GM21367 (cell line): ENCODE measurements around the gene DIP2C.
"Not testable (repeated sequence)": the region's sequence is repeated elsewhere in the genome, so short reads cannot be mapped to it uniquely, and the experiment has no call there.

Experiments used
- ATAC-seq: cut with Tn5 transposase; IDR thresholded peaks from one replicate; pipeline ENCODE4 v1.9.1; 2021; ENCODE audit not compliant: unreplicated experiment

DIP2C gene

DNA sequence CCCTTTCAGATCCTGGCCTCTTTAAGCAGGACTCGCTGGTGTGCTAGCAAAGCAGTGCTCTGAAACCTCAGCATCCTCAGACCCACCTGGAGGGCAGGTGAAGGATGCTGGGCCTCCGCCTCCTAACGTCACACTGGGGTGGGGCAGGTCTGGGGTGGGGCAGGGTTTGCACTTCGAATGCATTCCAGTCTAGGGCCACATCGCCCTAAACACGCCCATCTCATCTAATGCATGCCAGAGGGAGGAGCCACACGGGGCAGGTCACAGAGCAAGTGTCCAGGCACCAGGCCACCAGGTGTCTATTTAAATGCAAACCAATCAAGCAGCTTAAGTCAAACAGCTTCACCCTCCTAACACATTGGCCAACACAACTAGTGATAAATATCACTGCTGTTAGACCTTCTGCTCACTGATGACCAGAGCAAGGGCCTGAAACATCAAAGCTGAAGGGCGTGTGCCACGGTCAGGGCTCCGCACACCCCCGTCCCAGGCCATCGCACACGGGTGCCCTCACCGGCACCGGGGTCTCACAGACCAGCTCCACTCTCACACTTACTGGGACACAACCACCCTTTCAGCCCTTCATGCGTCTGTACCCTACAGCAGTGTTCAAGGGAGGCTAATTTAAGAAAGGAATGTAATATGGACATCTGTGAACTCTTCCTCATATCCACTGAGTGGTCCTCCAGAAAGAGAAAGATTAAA is 47.1 kb downstream of the DIP2C start:
- ATAC-seq, result no peak

- no peak for ATAC-seq
Measured at GRCh38 chr10:641149-642010, 48.1 kb downstream of the DIP2C start.

DNA sequence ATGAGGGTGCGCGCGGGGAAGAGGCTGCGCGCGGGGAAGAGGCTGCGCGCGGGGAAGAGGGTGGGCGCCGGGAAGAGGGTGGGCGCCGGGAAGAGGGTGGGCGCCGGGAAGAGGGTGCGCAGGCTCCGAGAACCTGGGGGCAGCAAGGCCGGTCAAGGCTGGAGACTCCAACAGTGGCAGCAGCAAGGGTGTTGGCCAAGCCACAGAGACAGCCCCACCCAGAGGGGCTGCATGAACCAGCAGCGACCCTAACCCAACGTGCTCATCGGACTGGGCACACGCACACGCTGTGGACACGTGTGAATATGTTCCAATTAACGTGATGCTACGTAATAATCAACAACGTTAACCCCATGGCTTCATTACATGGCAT is 48.8 kb downstream of the DIP2C start:
- no peak for ATAC-seq

- no peak for ATAC-seq
Measured at GRCh38 chr10:639751-640672, 49.5 kb downstream of the DIP2C start.

DNA sequence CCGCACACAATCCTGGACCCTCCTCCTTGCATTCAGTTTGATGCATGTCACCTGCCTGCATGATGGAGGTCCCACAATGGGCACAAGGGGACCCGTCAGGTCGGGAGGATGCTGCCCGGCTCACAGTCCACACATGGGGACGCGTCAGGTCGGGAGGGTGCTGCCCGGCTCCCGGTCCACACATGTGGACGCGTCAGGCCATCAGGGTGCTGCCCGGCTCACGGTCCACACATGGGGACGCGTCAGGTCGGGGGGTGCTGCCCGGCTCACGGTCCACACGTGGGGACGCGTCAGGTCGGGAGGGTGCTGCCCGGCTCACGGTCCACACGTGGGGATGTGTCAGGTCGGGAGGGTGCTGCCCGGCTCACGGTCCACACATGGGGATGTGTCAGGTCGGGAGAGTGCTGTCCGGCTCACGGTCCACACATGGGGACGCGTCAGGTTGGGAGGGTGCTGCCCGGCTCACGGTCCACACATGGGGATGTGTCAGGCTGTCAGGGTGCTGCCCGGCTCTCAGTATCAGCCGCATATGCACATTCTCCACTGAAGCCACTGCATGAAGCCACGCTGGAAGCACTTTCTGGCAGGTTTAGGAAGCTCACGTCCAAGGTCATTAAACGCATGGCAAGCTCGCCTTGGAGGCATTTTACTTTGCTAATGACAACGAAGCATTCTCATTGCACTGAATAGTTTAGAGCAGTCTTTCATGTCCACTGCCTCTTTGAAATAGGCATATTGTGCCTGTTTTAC is 50.3 kb downstream of the DIP2C start:
- ATAC-seq, result no peak

DNA sequence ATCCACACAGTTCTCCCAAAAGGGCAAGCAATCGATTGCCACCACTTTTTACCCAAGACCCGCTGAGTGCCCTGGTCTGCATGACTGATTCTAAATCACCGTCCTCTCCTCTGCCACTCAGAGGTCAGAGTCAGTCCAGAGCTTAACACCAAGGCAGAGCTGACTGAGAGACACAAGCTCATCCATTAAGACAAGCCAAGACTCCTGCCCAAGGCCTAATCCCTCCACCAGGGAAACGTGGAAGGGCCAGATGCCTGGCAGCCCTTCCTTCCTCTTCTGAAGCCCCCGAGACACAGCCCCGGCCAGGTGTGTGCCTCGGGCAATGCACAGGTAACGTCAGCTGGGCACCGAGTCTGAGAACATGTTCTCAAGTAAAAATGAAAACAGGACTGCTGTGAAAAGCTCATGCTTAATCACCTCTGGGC is 51.7 kb downstream of the DIP2C start:
- ATAC-seq, result no peak

DNA sequence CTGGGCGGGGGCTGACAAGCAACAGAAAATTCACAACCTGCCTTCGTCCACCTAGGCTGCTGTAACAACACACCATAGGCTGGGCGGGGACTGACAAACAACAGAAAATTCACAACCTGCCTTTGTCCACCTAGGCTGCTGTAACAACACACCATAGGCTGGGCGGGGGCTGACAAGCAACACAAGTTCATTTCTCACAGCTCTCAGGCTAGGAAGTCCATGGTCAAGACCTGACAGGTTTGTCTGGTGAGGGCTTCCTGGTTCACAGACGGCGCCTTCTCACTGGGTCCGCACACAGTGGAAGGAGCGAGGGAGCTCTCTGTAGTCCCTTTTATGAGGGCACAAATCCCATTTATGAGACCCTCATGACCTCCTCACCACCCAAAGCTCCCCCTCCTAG is 52.2 kb downstream of the DIP2C start:
- ATAC-seq, result no peak

- ATAC-seq, result no peak
Measured at GRCh38 chr10:636769-637168, 52.7 kb downstream of the DIP2C start.

DNA sequence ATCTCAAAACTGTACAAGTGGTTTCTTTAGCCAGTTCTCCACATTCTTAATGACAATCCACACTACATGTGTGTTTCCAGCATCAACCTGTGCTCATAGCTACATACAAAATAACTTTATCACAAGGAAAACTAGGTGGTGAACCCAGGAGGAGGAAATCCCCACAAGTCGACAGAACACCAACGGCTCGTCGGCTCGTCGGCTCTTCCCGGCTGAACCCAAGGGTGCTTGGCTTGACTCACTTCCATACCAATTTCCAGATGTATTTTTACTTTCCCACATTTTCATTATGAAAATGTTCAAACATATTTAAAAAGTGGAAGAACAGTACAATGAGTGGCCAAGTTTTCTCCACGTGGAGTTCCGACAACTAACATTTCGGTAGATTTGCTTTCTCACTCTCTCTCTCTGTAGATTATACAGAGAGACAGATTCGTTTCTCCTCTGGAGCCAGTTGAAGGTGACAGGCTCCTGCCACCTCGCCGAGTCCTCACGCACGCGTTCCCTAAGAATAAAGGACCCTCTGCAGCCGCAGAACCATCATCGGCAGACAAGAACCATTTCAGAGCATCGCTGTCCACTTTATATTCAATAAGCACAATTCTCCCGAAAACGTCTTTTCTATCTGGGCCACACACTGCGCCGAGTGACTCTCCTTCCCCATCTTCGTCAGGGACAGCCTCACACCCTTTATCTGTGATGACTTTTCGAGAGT is 53.3 kb downstream of the DIP2C start:
- no peak for ATAC-seq

GRCh38 chr10:635088-635861 is 54.2 kb downstream of the DIP2C start:
- no peak for ATAC-seq

GRCh38 chr10:634256-634655 is 55.2 kb downstream of the DIP2C start:
- no peak for ATAC-seq

DNA sequence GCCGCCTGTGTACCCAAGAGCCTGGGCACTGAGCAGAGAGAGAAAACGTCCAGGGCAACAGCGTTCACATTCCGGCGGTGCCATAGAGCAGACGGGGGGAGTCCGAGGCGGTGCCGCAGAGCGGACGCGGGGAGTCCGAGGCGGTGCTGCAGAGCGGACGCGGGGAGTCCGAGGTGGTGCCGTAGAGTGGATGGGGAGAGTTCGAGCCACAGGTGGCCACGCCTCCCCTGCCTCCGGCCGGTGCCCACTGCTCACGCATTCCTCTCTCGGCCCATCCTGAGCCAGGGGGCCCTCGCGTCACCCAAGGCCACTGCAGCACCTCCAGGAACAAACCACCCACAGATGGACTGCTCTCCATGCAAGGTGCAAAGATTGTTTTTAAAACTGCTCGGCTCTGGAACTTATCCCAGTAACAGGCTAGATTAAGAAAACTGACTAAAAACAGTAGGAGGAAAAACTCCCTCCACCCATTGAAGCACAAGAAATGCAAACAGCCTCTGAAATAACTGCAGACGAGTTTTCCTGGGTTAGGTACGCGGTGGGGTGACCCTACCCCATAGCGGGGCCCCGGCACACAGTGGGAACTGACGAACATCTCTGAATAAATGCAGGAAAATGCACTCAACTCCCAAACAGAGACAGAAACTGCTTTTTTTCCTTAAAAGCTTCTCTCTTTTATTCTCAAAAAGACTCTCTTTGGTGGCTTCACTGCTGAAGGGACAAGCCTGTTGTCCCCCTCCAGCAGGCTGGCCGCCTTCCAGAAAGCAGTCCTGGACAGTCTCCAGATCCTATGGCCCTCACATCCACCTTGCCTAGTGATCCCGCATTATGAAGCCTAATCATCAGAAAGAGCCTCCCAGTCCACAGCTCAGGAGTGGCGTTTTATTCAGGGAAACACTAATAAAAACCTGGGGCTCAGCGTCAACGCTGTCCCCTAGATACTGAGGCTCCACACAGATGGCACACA is 55.9 kb downstream of the DIP2C start:
- no peak for ATAC-seq

DNA sequence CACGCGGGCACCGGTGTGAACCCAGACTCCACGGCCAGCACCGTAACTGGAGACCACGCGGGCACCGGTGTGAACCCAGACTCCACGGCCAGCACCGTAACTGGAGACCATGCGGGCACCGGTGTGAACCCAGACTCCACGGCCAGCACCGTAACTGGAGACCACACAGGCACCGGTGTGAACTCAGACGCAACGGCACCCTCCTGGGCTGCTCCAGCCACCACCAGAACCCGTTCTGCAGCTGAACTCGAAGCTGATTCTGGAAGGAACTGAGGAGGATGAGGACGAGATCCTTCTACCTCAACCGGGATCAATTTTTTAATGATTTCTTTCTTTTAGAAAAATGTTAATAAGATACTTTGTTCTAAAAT is 56.7 kb downstream of the DIP2C start:
- ATAC-seq, result not testable (repeated sequence)

- ATAC-seq, result not testable (repeated sequence)
Measured at GRCh38 chr10:632155-632806, 57.2 kb downstream of the DIP2C start.

GRCh38 chr10:631266-631665 is 58.2 kb downstream of the DIP2C start:
- no peak for ATAC-seq

- no peak for ATAC-seq
Measured at GRCh38 chr10:630581-631073, 58.8 kb downstream of the DIP2C start.

DNA sequence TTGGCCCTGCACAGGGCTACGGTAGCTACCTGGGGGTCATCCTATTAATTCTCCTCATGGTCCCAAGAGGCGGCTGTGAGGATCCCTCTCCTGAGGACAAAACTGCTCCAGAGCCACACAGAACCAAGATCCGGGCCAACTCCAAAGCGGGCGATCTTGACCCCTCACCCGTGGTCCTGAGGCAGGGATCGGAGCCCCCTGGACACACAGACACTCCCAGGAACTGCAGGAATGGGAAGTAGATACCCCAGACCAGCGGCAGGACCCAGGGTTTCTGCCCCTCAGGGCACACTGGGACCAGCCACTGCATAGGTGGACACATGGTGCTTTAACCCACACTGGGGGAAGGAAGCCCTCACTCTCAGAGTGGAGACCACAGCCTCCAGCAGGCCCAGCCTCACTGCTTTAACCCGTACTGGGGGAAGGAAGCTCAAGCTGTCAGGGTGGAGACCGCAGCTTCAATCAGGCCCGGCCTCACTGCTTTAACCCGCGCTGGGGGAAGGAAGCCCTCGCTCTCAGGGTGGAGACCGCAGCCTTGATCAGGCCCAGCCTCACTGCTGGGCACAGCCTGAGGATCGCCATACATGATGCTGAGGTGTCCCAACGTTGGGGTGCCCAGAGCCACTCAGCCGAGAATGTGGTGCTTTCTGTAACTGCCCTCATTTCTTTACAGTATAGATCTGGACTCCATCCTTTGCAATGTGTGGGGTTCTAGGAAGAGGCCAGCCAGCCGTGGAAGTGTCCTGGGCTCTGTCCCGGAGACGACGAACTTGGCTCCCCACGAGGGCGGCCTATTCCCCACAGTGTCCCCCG is 60.1 kb downstream of the DIP2C start:
- ATAC-seq, result no peak
